ENCODE data around the gene ACLY. TPM values are rescaled to one million over a fixed set of nuclear protein-coding genes. Genes with fewer than 3 reads are reported as not detected.

The ACLY gene
- total and polyA plus RNA-seq, 12 donors, result 12.1 to 42.2 (median 25.2) TPM

GRCh38 chr17:41919840-41920579 lies 1.3 kb upstream of the ACLY start:
- H3K36me3 ChIP-seq, result no peaks in the 10 kb centered on the region
- intact Hi-C loops (cut with DNase I), result loop anchor here in 1 of 10 donors (5.0 kb wide), 1 partner anchor 48 kb away; no protein-coding TSS in a partner anchor
- no peaks in the 10 kb centered on the region for H3K9me3 ChIP-seq
- DNase-seq (no peak), ATAC-seq (no peak)
- H3K4me3 ChIP-seq, result peak overlapping the region in 2 of 10 donors; percentile 85 to 88
- peaks cover 6 to 39% (median 23%) of the 10 kb centered on the region in 9 donors for H3K4me1 ChIP-seq
- no peak for TF ChIP-seq CTCF (IDR thresholded peaks at IDR 0.05)
- WGBS, 2 donors, result 87 to 95% methylated on average over 7 of the region's 7 CpGs
- peak overlapping the region in 3 of 10 donors; percentile 62 to 92 (median 88) for H3K27ac ChIP-seq
- H3K27me3 ChIP-seq, result no peaks in the 10 kb centered on the region

GRCh38 chr17:41919165-41919817 lies 540 bp upstream of the ACLY start:
- 6 to 7% methylated on average over 33 of the region's 33 CpGs for WGBS, 2 donors
- intact Hi-C loops (cut with DNase I), result no loop called here

GRCh38 chr17:41917679-41918313 lies 955 bp downstream of the ACLY start:
- H3K27ac ChIP-seq, result peak overlapping the region; percentile 55 to 96 (median 92)
- 7% methylated on average over 26 of the region's 26 CpGs for WGBS, 2 donors
- TF ChIP-seq CTCF (IDR thresholded peaks at IDR 0.05), result no peak
- ATAC-seq (peak; percentile 13 to 60 (median 28)), DNase-seq (peak; percentile 34 to 78)
- intact Hi-C loops (cut with DNase I), result no loop called here
- H3K9me3 ChIP-seq, result no peaks in the 10 kb centered on the region
- H3K4me3 ChIP-seq, result peak overlapping the region; percentile 79 to 100 (median 94)
- H3K27me3 ChIP-seq, result no peaks in the 10 kb centered on the region
- H3K36me3 ChIP-seq, result peaks cover 0 to 13% (median 9%) of the 10 kb centered on the region in 9 donors
- peaks cover 6 to 49% (median 27%) of the 10 kb centered on the region in 9 donors for H3K4me1 ChIP-seq

More at GRCh38 chr17:41919165-41919817, 540 bp upstream of the ACLY start:
- no peaks in the 10 kb centered on the region for H3K27me3 ChIP-seq
- H3K27ac ChIP-seq, result peak overlapping the region in 9 of 10 donors; percentile 62 to 96 (median 92)
- no peak for TF ChIP-seq CTCF (IDR thresholded peaks at IDR 0.05)
- DNase-seq, result no peak
- ATAC-seq, result peak; percentile 22 to 56 (median 42)
- peaks cover 6 to 46% (median 27%) of the 10 kb centered on the region in 9 donors for H3K4me1 ChIP-seq
- peak overlapping the region; percentile 79 to 100 (median 94) for H3K4me3 ChIP-seq
- H3K9me3 ChIP-seq, result no peaks in the 10 kb centered on the region
- no peaks in the 10 kb centered on the region for H3K36me3 ChIP-seq

- peak overlapping the region in 3 of 10 donors; percentile 88 to 92 (median 92) for H3K27ac ChIP-seq
- H3K27me3 ChIP-seq, result no peaks in the 10 kb centered on the region
- intact Hi-C loops (cut with DNase I), result no loop called here
- H3K4me1 ChIP-seq, result peaks cover 6 to 49% (median 27%) of the 10 kb centered on the region in 9 donors
- no peak for DNase-seq
- no peak for TF ChIP-seq CTCF (IDR thresholded peaks at IDR 0.05)
- ATAC-seq, result no peak
- no peaks in the 10 kb centered on the region for H3K9me3 ChIP-seq
- WGBS, 2 donors, result 46 to 53% methylated on average over 4 of the region's 4 CpGs
- peaks cover 0 to 19% (median 15%) of the 10 kb centered on the region in 9 donors for H3K36me3 ChIP-seq
- peak overlapping the region in 8 of 10 donors; percentile 82 to 100 (median 94) for H3K4me3 ChIP-seq
These were observed 1.6 kb downstream of the ACLY start for GRCh38 chr17:41917192-41917591.

Measured in heart right ventricle (tissue), 16 donors.